GM18498 (cell line): Measurements from ENCODE around the gene TMEM256.
A peak's percentile ranks its signal among the peaks of the same experiment; 100 is the strongest.

ENCODE experiments used
- ATAC-seq: cut with Tn5 transposase; IDR thresholded peaks from one replicate; pipeline ENCODE4 v1.9.1; 2021; ENCODE audit warnings: mild to moderate bottlenecking, moderate library complexity; ENCODE audit not compliant: unreplicated experiment

TMEM256 gene

DNA sequence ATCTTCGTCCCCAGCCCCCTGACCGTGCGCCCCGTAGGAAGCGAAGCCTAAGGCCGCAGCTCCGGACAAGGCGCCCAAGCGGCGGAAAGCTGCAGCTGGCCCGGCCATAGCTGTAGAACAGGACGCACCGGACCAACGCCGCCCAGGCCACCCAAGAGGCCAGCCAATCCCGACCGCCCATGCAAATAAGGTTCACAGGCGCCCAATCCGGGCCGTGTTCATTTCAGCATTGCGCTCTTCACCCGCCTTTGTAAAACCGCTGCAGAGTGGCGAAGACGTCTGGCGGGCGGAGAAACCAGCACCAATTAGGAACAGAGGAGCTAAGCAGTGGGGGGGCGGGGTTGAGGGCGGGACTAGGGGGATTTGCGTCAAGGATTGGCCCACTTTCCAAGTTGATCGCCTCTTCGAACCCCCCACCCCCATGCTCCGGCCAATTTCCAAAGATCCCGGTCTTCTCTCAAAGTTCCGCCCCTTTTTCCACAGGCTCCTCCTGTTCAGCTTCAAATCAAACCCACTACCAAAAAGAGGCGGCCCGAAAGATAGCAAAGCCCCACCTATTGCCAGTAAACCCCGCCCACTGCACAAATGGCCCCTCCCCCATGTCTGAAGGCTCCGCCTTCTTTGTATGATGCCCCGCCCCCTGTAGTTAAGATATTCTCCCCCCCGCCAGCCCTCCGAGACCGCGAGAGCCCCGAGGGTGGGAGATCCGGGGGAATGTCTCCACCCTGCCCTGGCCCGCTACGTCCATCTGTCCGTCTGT lies at the start of gene TMEM256:
Gene TMEM256 (minus strand): TSS at position 121 of the 760 bp plus-strand sequence. CDS start 13 bp downstream, at position 108.
- peak; percentile 95 for ATAC-seq

DNA sequence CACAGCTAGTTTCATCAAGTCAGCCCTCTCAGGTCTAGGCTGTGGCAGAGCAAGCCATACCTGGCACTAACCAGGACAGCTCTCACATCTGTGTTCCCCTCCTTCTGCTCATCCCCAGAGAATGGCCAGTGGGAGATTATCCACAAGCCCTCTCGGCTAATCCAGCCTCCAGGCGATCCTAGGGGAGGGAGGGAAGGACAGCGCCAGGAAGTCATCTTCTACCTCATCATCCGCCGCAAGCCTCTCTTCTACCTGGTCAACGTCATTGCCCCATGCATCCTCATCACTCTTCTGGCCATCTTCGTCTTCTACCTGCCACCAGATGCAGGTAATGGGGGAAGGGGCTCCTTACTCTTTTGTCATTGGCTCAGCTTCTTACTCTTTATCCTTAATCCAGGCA lies 44.6 kb upstream of the TMEM256 start:
- ATAC-seq = no peak

DNA sequence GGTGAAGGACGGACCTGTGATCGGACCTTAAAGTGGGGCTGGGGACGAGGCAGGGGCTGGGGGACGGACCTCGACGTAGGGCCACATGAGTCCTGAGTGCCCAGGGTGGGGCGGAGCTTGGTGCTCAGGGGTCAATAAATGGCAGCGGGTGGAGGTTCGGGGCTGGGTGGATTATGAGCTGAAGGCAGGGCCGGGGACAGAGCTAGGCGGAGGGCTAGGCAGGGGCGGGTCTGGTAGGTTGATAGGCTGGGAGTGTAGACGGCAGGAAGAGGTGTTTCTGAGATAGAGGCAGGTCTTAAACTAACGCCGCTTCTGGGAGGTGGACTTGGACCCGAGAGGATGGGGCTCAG lies 41.7 kb upstream of the TMEM256 start:
- no peak for ATAC-seq

DNA sequence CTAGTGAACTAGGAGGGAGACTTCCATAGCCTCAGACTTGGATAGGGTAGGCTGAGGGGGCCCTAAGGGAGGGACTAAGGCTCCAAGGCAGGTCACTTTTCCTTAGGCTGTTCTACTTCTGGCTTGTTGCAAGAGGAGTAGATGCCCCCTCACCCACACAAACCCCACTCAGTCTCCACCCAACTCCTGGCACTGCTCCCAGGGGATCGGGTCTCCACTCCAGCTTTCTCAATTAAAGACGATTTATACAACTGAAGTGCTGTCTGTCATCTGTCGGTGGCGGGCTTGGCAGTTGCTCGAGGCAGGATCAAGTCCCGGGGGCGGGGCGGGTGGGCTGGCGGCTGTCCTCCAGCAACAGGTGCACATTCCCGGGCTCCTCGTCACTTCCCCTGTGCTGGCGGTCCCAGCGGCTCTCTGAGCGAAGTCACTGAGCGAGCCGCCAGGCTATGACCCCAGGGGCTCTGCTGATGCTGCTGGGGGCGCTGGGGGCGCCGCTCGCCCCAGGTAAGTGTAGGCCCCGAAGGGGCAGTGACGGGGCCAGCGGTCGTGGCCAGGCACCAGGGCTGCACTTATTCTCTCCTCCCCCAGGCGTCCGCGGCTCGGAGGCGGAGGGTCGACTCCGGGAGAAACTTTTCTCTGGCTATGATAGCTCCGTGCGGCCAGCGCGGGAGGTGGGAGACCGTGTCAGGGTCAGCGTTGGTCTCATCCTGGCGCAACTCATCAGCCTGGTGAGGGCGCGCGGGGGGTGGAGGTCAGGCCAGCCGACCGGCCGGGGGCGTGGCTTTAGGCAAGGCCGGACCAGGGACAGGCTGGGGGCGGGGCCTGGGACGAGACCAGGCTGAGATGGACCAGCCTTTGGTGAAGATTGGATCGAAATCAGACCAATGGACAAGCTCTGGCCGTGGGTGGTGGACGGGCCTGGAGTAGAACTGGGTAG lies 41.1 kb upstream of the TMEM256 start, which contains the start of gene CHRNB1:
Gene CHRNB1 (plus strand): TSS at position 380 of the 937 bp plus-strand sequence. CDS start 67 bp downstream, at position 447.
- no peak for ATAC-seq

DNA sequence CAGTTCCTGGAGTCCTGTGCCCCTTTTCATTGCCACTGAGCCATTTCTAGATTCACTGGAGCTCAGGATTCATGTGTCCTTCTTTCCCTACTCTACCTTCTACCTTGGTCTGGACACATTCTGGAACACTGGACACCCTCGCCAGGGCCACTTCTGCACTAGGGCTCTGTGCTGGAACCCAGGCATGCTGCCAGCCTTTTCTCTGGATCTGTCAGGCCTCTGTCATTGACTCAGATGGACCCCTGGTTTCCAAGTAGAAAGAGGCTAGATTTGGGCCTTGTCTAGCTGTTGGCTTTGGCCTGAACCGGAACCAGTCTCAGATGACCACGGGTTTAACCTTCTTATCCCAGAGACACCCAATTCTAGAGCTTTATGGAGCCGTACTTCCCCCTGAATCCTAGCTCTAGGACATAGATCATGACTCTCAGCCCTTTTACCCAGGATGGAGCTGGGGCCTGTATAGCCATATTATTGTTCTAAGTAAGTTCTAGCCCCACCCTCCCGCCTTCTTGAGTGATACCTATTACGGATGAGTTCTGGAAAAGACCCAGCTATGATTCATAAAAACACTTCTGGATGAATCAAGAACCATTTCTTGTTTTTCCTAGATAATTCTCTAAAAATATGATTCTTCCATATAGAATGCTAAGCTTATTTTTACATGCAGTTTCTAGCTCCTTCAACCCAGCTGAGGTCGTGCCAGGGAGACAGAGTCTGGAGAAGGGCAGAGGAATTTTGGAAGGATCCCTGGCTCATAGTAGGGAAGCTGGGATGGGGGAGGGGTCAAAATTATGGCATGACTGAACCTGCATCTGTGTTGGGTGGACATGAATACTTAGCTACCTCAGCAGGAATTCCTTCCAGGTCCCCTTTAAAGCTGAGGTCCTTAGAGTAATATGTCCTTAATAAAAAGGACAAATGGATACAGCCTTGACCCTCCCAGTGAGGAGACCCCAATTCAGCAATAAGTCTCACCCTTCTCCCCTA lies 39.9 kb upstream of the TMEM256 start:
- no peak for ATAC-seq

DNA sequence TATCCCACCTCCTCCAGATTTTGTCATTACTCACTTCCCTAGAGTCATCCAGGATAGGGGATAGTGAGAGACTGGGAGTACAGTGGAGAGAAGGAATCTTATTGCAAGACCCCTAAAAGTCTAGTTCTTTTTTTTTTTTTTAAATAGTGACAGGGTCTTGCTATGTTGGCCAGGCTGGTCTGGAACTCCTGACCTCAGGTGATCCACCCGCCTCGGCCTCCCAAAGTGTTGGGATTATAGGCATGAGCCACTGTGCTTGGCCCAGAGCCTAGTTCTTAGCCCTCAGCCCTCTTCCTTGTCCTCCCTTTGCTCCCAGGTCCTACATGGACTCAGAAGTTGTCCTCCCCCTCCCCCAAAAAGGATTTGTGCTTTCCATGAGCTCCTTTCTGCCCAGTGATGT lies 38.2 kb upstream of the TMEM256 start:
- ATAC-seq = no peak

DNA sequence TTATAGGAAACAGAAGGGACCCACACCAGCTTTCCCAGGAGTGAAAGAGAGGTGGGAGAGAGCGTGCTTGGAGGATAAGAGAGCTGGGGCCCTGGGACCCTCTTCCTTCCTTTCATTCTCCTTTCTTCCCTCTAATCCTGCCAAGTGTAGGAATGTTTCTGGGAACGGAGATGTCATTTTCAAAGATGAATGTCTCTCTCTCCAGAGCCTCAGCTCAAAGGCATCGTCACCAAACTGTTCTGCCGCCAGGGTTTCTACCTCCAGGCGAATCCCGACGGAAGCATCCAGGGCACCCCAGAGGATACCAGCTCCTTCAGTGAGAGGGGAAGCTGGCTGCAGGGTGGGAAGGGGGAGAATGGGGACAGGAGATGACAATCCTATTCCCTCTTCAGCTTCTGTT lies 37.4 kb upstream of the TMEM256 start:
- ATAC-seq = no peak

DNA sequence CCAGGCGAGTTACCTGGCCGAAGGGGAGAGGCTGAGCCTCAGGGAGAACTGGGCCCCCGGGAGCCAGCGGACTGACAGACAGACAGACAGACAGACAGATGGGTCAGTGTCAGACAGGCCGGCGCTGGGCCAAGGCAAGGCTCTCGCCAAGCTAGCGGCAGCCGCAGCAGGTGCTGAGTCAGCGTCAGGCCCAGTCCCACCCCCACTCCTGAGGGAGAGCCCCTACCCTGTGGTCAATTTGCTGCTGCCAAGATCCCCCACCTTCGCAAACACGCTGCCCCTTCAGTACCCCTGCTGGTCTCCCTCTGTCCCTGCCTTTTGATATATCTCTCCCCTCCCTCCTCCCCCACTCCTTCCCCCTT lies 36.9 kb upstream of the TMEM256 start:
- ATAC-seq = no peak

DNA sequence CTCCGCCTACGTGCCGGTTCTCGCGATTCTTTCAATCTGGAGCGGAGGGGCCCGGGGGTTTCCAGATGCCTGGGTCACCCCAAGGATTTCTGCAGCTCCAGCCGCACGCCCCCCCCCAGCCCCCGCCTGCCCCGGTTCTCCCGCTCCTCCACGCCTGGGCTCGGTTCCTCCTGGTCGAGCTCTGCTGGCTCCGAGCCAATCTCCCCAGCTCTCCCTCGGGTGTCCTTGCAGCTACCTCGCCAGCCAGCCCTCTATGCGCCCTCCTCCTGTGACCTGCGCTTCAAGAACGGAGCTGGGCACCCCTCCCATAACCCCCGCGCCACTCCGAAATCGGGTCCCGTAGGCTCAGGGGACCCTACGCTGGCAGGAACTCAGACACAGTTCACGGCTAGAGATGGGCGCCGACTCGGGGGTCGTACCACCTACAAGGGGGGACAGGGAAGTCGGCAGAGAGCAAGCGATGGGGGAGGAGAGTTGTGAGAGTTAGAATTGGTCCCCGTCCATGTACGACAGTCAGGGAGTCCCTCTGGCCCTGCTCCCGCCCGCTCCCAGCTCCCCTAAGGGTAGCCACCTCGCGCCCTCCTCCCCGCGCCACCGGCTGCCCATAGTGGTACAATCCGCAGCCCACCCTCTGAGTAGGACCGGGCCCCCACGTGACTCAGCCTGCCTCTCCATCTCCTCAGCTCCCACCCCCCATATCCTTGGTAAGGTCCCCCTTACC lies 36.4 kb upstream of the TMEM256 start:
- no peak for ATAC-seq

DNA sequence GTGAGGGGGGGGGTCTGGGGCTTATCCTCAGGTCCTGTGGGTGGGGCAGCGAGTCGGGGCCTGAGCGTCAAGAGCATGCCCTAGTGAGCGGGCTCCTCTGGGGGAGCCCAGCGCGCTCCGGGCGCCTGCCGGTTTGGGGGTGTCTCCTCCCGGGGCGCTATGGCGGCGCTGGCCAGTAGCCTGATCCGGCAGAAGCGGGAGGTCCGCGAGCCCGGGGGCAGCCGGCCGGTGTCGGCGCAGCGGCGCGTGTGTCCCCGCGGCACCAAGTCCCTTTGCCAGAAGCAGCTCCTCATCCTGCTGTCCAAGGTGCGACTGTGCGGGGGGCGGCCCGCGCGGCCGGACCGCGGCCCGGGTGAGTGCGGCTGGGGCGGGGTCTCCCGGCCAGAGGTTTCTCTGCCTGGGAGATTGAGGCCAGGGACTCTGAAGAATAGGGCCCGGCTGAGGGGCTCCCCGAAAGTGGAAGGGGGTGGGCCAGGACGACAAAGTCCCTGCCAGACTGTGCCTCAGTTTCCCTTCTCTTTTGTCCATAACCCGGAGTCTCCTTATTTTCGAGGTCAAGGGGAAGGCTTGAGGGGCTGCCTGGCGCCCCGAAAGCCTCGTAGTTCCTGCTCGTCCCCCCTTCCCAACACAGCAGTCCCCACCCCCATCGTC lies 35.7 kb upstream of the TMEM256 start, which contains the start of gene FGF11:
Gene FGF11 (plus strand): TSS at position 51 of the 651 bp plus-strand sequence. CDS start 109 bp downstream, at position 160.
- ATAC-seq = no peak

DNA sequence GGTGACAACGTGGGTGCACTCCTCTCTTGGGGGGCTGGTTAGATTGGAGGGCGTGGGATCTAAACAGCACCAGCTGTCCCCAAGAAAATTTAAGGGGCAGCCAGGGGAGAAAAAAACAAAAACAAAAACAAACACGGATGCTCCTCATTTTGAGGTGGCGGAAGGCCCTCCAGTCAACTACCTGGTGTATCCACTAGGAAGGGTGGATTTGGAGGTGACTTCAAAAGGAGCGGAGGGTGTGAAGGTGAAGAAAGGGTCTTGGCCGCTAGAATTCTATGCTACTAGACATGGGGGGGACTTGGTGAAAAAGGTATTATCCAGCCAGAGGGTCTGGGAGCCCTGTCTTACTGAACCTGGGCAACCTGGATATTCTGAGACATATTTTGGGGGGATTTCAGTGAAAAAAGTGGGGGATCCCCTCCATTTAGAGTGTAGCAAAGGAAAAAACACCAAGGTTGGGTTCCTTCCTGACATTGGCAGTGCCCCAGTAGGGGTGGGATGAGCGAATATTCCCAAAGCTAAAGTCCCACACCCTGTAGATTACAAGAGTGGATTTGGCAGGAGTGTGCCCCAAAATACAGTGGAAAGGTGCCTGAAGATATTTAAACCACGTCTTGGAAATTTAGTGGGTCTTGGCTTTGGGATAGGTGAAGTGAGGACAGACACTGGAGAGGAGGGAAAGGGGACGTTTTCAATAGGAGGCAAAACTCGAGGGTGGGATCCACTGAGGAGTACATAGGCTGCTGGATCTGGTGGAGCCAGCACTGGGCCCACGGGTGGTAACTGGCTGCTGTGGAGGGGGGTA lies 35.0 kb upstream of the TMEM256 start:
- no peak for ATAC-seq

DNA sequence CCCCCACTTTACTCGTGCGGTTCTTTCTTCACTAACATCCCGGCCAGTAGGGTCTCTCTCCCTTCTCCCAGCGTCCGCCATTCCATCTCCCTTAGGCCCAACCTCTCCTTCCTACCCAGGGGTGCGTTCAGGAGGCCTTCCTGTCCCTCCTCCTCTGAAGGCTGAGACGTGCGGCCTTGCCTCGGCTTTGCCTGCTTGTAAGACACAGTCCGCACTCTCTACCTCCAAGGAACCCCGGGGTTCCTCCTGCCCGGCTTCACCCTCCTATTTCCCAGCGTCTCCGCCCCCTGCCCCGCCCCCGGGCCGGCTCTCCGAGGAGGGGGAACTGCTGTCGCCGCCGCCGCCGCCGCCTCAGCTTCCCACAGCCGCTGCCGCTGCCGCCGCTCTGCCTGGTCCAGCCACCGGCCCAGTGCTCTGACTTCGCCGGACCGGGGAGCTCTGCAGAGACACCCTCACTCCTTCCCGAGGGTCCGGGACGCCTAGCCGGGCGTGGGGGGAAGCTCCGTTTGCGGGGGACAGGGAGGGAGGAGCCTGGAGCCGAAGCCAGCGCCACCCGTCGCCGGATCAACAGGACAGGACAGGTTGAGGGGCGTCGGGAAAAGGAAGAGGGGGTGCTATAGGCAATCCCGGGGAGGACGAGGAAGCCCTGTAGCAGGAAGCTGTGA lies 34.2 kb upstream of the TMEM256 start:
- ATAC-seq = no peak

DNA sequence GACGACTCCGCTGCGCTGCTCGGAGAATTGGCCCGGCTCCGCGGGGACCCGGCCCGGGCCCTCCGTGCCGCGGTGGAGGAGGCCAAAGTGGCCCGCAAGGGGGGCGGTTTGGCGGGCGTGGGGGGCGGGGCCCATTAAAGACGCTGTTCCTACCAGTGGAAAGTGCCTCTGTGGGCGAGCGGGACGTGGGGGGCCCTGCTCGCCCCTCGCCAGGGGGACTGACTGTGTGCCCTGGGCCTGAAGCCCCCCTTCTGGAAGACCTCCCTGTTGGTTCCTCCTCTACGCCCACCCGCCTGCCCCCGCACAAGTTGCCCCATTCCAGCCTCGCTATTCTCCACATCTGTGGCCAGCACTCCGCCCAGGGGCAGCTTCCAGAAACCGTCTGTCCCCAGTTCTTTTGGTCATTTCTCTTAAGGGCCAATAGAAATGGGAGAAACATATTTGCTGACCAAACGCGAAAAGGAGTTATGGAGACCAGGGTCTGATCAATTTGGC lies 33.5 kb upstream of the TMEM256 start:
- no peak for ATAC-seq

DNA sequence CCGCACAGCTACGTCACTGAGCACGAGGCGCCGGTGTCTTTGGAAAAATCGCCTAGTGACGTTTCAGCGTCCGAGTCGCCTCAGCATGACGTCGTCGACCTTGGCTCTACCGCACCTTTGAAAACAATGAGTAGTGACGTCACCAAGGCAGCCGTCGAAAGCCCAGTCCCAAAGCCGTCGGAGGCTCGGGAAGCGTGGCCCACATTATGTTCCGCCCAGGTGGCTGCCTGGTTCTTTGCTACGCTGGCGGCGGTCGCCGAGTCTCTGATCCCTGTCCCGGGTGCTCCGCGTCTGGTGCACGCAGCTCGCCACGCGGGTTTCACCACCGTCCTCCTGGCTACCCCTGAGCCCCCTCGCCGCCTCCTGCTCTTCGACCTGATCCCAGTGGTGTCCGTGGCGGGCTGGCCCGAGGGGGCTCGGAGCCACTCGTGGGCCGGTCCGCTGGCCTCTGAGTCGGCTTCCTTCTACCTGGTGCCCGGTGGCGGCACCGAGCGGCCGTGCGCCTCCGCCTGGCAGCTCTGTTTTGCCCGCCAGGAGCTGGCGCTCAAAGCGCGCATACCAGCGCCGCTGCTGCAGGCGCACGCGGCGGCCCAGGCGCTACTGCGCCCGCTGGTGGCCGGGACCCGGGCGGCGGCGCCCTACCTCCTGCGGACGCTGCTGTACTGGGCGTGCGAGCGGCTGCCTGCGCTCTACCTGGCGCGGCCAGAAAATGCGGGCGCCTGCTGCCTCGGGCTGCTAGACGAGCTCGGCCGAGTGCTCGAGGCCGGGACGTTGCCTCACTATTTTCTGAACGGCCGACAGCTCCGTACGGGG lies 32.9 kb upstream of the TMEM256 start:
- no peak for ATAC-seq

DNA sequence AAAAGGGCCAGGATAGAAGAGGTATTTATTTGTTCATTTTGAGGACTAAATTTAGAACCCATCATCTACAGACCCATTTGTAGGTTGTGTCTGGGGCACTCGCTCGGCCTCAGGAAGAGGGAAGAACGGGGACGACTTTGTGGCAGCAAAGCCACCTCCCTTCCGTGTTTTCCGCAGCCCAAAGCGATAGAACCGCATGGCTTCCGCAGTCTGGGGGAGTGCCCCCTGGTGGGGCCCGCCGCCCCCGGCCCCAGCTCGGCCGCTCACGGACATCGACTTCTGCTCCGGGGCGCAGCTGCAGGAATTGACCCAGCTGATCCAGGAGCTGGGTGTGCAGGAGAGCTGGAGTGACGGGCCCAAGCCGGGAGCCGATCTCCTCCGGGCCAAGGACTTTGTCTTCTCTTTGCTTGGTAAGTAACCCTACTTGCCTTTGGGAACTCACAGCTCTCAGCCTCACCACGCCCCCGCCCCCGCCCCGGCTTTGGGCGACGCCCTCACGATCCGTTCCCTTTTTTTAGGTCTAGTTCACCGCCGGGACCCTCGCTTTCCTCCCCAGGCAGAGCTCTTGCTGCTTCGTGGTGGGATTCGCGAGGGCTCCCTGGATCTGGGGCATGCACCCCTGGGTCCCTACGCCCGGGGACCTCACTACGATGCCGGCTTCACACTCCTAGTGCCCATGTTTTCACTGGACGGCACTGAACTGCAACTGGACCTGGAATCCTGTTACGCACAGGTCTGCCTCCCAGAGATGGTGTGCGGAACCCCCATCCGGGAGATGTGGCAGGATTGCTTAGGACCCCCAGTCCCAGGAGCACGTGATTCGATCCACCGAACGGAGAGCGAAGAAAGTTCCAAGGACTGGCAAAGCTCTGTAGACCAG lies 32.0 kb upstream of the TMEM256 start:
- ATAC-seq = peak; percentile 15

DNA sequence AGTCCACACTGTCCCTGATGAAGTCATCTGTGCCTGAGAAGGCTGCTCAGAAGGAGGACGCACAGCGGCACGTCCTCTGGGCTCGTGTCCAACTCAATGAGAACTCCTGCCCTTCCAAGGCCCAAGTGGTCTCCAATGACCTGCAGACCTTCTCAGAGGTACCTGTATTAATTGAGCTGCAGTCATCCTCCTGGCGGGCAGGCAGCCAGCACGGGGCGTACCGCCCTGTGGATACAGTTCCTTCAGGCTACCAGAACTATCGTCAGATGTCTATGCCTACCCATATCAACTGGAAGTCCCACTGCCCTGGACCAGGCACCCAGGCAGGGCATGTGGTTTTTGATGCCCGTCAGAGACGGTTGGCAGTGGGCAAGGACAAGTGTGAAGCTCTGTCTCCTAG lies 28.4 kb upstream of the TMEM256 start:
- ATAC-seq = no peak
